Thoracic aorta (tissue), 2 donors: ENCODE measurements around the gene OARD1. TPM values are rescaled to one million over a fixed set of nuclear protein-coding genes. Genes with fewer than 3 reads are reported as not detected.

ENCODE experiments used
- ATAC-seq: fragments of 150-250 bp; one replicate; pipeline ENCODE4 v1.8.0; 2017; ENCODE audit warnings: low read depth; ENCODE audit not compliant: insufficient number of reproducible peaks, low FRiP score
- DNase-seq: peaks from one replicate; pipeline ENCODE4 v3.0.0-alpha.2; 2020; ENCODE audit warnings: low spot score
- H3K27ac ChIP-seq, 2 donors: fragments of 200-600 bp; sonication (generic); 1 replicate in 1 of 2; 2 replicates in 1 of 2; pipeline ENCODE4 v1.5.1; 2016; ENCODE audit warnings: mild to moderate bottlenecking in 2 of 2, moderate library complexity in 2 of 2
- H3K27me3 ChIP-seq: fragments of 200-600 bp; sonication (generic); replicated peaks from 2 replicates; pipeline ENCODE4 v1.6.0; 2016; ENCODE audit warnings: mild to moderate bottlenecking; ENCODE audit not compliant: insufficient read depth
- H3K36me3 ChIP-seq: fragments of 200-600 bp; sonication (generic); one replicate; pipeline ENCODE4 v1.5.1; 2016
- H3K4me1 ChIP-seq, 2 donors: fragments of 200-600 bp; sonication (generic); 1 replicate in 1 of 2; 2 replicates in 1 of 2; pipeline versions ENCODE4 v1.5.1 to v1.6.0; 2016; ENCODE audit warnings: low read depth in 2 of 2, mild to moderate bottlenecking in 1 of 2; ENCODE audit not compliant: control insufficient read depth in 1 of 2
- H3K4me3 ChIP-seq: fragments of 200-600 bp; sonication (generic); 2 replicates; pipeline ENCODE4 v1.5.1; 2016; ENCODE audit warnings: mild to moderate bottlenecking
- H3K9me3 ChIP-seq: fragments of 200-600 bp; sonication (generic); 2 replicates; pipeline ENCODE4 v1.5.1; 2016
- total RNA-seq, 2 donors: library from RNA; depleted of rRNA; stranded (reverse); fragments of >200 nt; gene quantifications; one replicate each; pipeline versions ENCODE4 v1.1.0 to v1.2.3, GENCODE V29; 2016
- TF ChIP-seq, protein P1 (sequence below): fragments of 200-600 bp; sonication (generic); IDR thresholded peaks from one replicate; pipeline ENCODE4 v1.5.1; 2019; ENCODE audit warnings: antibody characterized with exemption

Gene OARD1
- total RNA-seq, 2 donors from 2014 or later: 3.1 to 15.0 TPM

DNA sequence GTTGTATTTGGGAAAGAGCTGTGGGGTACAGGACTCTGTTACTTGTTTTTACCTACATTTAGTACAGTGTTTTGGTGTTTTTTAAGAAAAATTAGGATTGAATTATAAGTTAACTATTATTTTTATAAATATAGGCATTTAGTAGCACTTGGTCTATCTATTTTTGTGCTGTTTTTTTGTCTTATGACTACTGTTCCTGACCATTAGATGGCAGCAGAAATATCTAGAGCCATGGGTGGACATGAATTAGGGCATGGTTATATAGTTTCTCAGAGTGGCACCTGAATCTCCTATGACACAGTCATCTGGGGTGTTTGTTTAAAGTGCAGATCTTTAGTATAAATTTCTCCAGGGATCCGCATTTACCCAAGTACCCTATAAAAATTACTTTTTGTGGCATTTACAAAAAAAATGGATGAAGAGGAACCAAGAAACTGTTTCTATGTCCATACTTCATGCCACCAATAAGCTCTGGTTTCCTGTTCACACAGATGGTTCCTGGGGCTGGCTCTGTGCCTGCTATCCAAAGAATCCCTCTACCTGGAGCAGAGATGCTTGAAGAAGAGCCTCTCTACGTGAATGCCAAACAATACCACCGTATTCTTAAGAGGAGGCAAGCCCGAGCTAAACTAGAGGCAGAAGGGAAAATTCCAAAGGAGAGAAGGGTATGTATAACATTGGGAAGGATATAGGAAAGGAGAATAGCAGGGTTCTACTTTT is 20.4 kb upstream of the OARD1 start:
- H3K4me3 ChIP-seq: no peak overlapping the region
- peaks cover 0 to 12% of the 10 kb centered on the region in 2 donors for H3K4me1 ChIP-seq
- ATAC-seq: no peak
- H3K27ac ChIP-seq: no peak overlapping the region
- peaks cover 39% of the 10 kb centered on the region for H3K36me3 ChIP-seq
- no peak for DNase-seq
- H3K27me3 ChIP-seq: no peaks in the 10 kb centered on the region
- TF ChIP-seq, protein P1, sequence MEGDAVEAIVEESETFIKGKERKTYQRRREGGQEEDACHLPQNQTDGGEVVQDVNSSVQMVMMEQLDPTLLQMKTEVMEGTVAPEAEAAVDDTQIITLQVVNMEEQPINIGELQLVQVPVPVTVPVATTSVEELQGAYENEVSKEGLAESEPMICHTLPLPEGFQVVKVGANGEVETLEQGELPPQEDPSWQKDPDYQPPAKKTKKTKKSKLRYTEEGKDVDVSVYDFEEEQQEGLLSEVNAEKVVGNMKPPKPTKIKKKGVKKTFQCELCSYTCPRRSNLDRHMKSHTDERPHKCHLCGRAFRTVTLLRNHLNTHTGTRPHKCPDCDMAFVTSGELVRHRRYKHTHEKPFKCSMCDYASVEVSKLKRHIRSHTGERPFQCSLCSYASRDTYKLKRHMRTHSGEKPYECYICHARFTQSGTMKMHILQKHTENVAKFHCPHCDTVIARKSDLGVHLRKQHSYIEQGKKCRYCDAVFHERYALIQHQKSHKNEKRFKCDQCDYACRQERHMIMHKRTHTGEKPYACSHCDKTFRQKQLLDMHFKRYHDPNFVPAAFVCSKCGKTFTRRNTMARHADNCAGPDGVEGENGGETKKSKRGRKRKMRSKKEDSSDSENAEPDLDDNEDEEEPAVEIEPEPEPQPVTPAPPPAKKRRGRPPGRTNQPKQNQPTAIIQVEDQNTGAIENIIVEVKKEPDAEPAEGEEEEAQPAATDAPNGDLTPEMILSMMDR: no peak
- no peaks in the 10 kb centered on the region for H3K9me3 ChIP-seq

DNA sequence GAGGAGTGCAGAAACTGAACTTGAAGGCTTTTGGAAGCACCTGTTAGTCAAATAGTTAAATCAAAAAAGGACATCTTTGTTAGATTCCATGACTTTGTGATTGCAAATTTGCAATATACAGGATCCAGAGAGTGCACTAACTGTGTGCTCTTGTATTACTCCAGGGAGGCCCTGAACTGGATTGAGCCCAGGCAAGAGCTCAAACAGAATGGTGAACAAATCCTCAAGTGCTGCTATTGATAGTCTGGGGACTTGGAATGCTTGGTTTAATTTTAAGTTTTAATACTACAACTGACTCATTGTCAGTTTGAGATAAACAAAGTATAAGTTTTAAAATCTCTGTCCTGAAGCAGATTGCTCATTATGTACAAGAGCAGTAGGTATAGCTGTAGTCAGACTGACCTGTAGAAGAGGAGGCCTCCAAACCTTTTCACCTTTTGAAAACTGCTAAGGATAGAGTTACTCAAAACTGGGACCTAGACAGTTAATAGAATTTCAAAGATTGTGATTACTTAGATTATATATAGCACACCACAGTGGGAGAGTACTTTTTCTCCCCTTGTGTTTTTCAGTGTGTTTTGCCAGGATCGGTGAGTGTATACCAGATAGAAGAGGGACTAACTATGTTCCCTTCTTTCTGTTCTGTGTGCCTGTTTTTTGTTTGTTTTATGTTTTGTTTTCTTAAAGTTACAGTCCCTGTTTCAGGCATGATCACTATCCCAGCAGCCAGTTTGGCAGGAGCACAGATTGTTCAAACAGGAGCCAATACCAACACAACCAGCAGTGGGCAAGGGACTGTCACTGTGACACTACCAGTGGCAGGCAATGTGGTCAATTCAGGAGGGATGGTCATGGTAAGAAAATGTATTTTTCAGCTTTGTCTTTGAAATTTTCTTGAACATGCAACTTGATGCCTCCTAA is 18.9 kb upstream of the OARD1 start:
- Histone ChIP-seq H3K4me3 (no peak overlapping the region), H3K9me3 (no peaks in the 10 kb centered on the region), H3K4me1 (peaks cover 0 to 10% of the 10 kb centered on the region in 2 donors), H3K36me3 (peaks cover 36% of the 10 kb centered on the region), H3K27ac (no peak overlapping the region), H3K27me3 (no peaks in the 10 kb centered on the region)
- no peak for DNase-seq
- ATAC-seq: no peak
- TF ChIP-seq, protein P1: no peak

DNA sequence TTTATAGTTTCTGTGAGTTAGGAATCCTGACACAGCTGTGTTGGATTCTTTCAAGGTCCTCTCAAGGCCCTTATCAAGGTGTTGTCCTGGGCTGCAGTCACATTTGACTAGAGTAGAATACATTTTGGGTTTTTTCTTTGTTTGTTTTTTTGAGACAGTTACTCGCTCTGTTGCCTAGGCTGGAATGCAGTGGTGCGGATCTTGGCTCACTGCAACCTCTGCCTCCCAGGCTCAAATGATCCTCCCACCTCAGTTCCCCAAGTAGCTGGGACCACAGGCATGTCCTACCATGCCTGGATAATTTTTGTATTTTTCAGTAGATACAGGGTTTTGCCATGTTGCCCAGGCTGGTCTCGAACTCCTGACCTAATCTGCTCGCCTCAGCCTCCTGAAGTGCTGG is 16.3 kb upstream of the OARD1 start:
- Histone ChIP-seq H3K4me1 (peaks cover 0 to 10% of the 10 kb centered on the region in 2 donors), H3K36me3 (peaks cover 23% of the 10 kb centered on the region), H3K9me3 (no peaks in the 10 kb centered on the region), H3K27ac (no peak overlapping the region), H3K27me3 (no peaks in the 10 kb centered on the region), H3K4me3 (no peak overlapping the region)
- DNase-seq: no peak
- no peak for ATAC-seq
- TF ChIP-seq, protein P1: no peak

DNA sequence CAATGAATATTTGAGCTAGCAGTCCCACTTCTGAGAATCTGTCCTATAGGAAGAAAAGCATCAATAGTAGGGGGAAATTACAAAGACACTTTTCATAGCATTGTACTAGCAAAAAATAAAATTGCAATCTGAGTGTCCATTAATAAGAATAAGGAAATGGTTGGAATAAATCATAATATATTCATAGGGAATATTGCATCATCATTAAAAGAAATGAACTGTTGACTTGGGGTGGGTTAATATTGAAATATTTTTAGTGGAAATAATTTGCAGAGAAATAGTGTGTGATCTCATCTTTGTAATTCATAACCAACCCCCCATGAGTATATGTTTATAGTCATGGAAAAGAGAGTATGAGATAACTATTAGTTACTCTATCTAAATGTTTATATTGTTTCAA is 13.0 kb upstream of the OARD1 start:
- DNase-seq (no peak), ATAC-seq (no peak)
- no peaks in the 10 kb centered on the region for H3K4me1 ChIP-seq
- H3K4me3 ChIP-seq: no peak overlapping the region
- H3K27ac ChIP-seq: no peak overlapping the region
- H3K9me3 ChIP-seq: no peaks in the 10 kb centered on the region
- peaks cover 16% of the 10 kb centered on the region for H3K36me3 ChIP-seq
- no peaks in the 10 kb centered on the region for H3K27me3 ChIP-seq
- TF ChIP-seq, protein P1: no peak

DNA sequence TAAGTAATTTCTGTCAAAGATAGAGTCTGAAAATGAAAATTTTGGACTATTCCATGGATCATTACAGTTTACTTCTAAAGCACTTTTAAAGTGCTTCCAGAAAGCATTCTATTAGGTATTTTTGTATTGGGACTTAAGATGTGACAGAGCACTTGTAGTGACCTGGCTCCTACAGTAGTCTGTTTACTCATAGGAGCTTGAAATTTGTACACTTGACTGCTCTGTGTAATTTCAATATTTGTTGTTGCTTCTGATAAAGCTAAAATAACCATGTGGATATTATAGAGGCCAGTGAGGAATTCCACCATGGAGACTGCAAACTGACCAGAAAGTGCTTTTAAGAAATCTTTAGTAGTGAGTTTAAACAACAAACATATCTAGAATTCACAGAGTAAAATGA is 10.9 kb upstream of the OARD1 start:
- Histone ChIP-seq H3K4me3 (no peak overlapping the region), H3K4me1 (no peaks in the 10 kb centered on the region), H3K27me3 (no peaks in the 10 kb centered on the region), H3K27ac (no peak overlapping the region), H3K36me3 (peaks cover 8% of the 10 kb centered on the region), H3K9me3 (no peaks in the 10 kb centered on the region)
- DNase-seq (no peak), ATAC-seq (no peak)
- TF ChIP-seq, protein P1: no peak
